GM12878 (cell line): ENCODE data around the gene RSRP1. TPM values are rescaled to one million over a fixed set of nuclear protein-coding genes. Genes with fewer than 3 reads are reported as not detected.

Experiments
- ATAC-seq: fragments of 200-7000 bp; cut with Tn5 transposase; 3 replicates; pipeline ENCODE4 v1.9.1; 2020; ENCODE audit warnings: mild to moderate bottlenecking, moderate library complexity
- BruUV-seq: library from RNA; stranded (reverse); fragments of 400-500 nt; replicated peaks from 2 replicates; lab custom pipeline; 2021; lab: Mats Ljungman, UMichigan
- CTCF ChIA-PET: fragments of 300-600 bp; sonication (Branson Sonifier 250); formaldehyde crosslinking; extraction: SDS; loops from one replicate; lab custom pipeline; 2021; ENCODE audit warnings: inconsistent platforms; lab: Yijun Ruan, JAX
- POLR2A ChIA-PET: fragments of 350-600 bp; formaldehyde crosslinking; extraction: SDS; loops from one replicate; lab custom pipeline; 2021; ENCODE audit warnings: inconsistent platforms; lab: Charles Lee
- RAD21 ChIA-PET: fragments of 300-600 bp; sonication (Branson Sonifier 250); formaldehyde crosslinking; loops from one replicate; lab custom pipeline; 2023; ENCODE audit warnings: antibody characterized with exemption; ENCODE audit not compliant: unreplicated experiment; lab: Charles Lee
- SMC1A ChIA-PET: fragments of 300-600 bp; sonication (Branson Sonifier 250); formaldehyde crosslinking; loops from one replicate; lab custom pipeline; 2023; ENCODE audit not compliant: unreplicated experiment, uncharacterized antibody; lab: Charles Lee
- DNase-seq: peaks from one replicate; pipeline ENCODE4 v3.0.0-alpha.2; 2011; ENCODE audit warnings: low read depth, low spot score
- FAIRE-seq: peaks from 3 replicates; lab custom pipeline; 2011; peaks lifted over from hg19 to GRCh38; lab: Jason Lieb, UNC
- H2AFZ ChIP-seq: 2 replicates; pipeline ENCODE4 v1.6.0; 2011; ENCODE audit warnings: low read depth, low read length, control low read depth; ENCODE audit not compliant: control insufficient read depth
- H3K27ac ChIP-seq: 2 replicates; pipeline ENCODE4 v1.5.1; 2011; ENCODE audit warnings: control low read depth; ENCODE audit not compliant: control insufficient read depth, insufficient read depth
- H3K27me3 ChIP-seq, 2 experiments: replicated peaks in 1 of 2; 2 replicates each; pipeline versions ENCODE4 v1.6.0 to v1.6.1; 2011; ENCODE audit warnings: low read length in 1 of 2; ENCODE audit not compliant: control insufficient read depth in 2 of 2, insufficient read depth in 2 of 2
- H3K36me3 ChIP-seq, 2 experiments: 2 replicates each; pipeline ENCODE4 v1.5.1; 2011; ENCODE audit warnings: low read length in 1 of 2; ENCODE audit not compliant: control insufficient read depth in 2 of 2, insufficient read depth in 2 of 2
- H3K4me1 ChIP-seq: 2 replicates; pipeline ENCODE4 v1.6.1; 2011; ENCODE audit warnings: mild to moderate bottlenecking, low read length, moderate library complexity, mixed read lengths; ENCODE audit not compliant: control insufficient read depth, insufficient read depth
- H3K4me2 ChIP-seq: 2 replicates; pipeline ENCODE4 v1.6.0; 2011; ENCODE audit warnings: control low read depth; ENCODE audit not compliant: control insufficient read depth, insufficient read depth
- H3K4me3 ChIP-seq: fragments of 200-600 bp; sonication (generic); 2 replicates; pipeline ENCODE4 v1.5.1; 2016
- H3K79me2 ChIP-seq: 2 replicates; pipeline ENCODE4 v1.6.0; 2011; ENCODE audit warnings: low read length; ENCODE audit not compliant: control insufficient read depth, insufficient read depth
- H3K9ac ChIP-seq: 2 replicates; pipeline ENCODE4 v1.8.0; 2011; ENCODE audit warnings: low read length, control low read depth, mixed read lengths; ENCODE audit not compliant: control insufficient read depth, insufficient read depth
- H3K9me3 ChIP-seq: replicated peaks from 3 replicates; pipeline ENCODE4 v1.5.1; 2011; ENCODE audit warnings: mild to moderate bottlenecking, low read length; ENCODE audit not compliant: control insufficient read depth, insufficient read depth
- H4K20me1 ChIP-seq: 2 replicates; pipeline ENCODE4 v1.6.0; 2011; ENCODE audit not compliant: control insufficient read depth, insufficient read depth
- HDGF ChIP-seq: fragments of 450-650 bp; IDR thresholded peaks from 2 replicates; pipeline ENCODE4 v1.6.1; 2016; ENCODE audit warnings: antibody characterized with exemption
- MYB ChIP-seq: fragments of 150-350 bp; IDR thresholded peaks from 2 replicates; pipeline ENCODE4 v1.6.1; 2014; ENCODE audit warnings: mild to moderate bottlenecking, low read depth, low read length, borderline replicate concordance
- MYC ChIP-seq: IDR thresholded peaks from 2 replicates; pipeline ENCODE4 v1.6.1; 2011; ENCODE audit warnings: mild to moderate bottlenecking, low read length, moderate library complexity, inconsistent platforms; ENCODE audit not compliant: insufficient read depth, insufficient replicate concordance, insufficient read length, severe bottlenecking
- STAT1 ChIP-seq: fragments of 450-650 bp; conservative IDR thresholded peaks from 2 replicates; pipeline ENCODE4 v1.6.1; 2014; ENCODE audit warnings: antibody characterized with exemption, mild to moderate bottlenecking
- TCF3 ChIP-seq: IDR thresholded peaks from 2 replicates; pipeline ENCODE4 v1.6.1; 2012; ENCODE audit warnings: low read depth, mild to moderate bottlenecking, low read length, borderline replicate concordance; ENCODE audit not compliant: insufficient read depth
- ZNF274 ChIP-seq: IDR thresholded peaks from one replicate; pipeline ENCODE4 v1.8.0; 2011; ENCODE audit not compliant: insufficient read length, insufficient read depth
- WGBS: methylation state at CpG from one replicate; pipeline ENCODE4 v1.1.6; 2016; ENCODE audit warnings: low lambda C conversion rate; ENCODE audit not compliant: insufficient replicate concordance, insufficient coverage; ENCODE audit errors: missing lambda C conversion rate; 5-methylcytosine and 5-hydroxymethylcytosine counted together
- in situ Hi-C: fragments of 300-500 bp; cut with MboI; formaldehyde crosslinking; loops from 9 replicates; pipeline ENCODE4 v1.14.3; 2018; ENCODE audit warnings: mixed read lengths
- intact Hi-C: fragments of 100-400 bp; cut with micrococcal nuclease; formaldehyde crosslinking; loops from one replicate; pipeline ENCODE4 v1.14.2; 2022; ENCODE audit not compliant: unreplicated experiment
- polyA plus RNA-seq, 11 experiments: library from polyadenylated mRNA; depleted of rRNA in 4 of 11; unstranded in 6 of 11; stranded (reverse) in 5 of 11; fragments of >200 nt; fragmentation: Nextera tagmentation in 4 of 11; fragmentation: Illumina TruSeq in 1 of 11; extraction: Ambion mirVana in 4 of 11; extraction: Trizol in 1 of 11; gene quantifications; 1 replicate in 1 of 11; 2 replicates in 10 of 11; pipeline versions ENCODE4 v1.2.1 to v1.2.3, GENCODE V29; 2011 to 2016; ENCODE audit warnings: inconsistent platforms in 2 of 11, missing spikeins in 2 of 11, low read depth in 1 of 11
- total RNA-seq, 4 experiments: library from RNA; depleted of rRNA in 3 of 4; stranded (reverse); fragments of >200 nt in 3 of 4; fragmentation: Illumina TruSeq in 1 of 4; extraction: Trizol in 1 of 4; gene quantifications; 2 replicates each; pipeline versions ENCODE4 v1.2.1 to v1.2.3, GENCODE V29; 2013 to 2021
- TF ChIP-seq, protein P1 (sequence below): IDR thresholded peaks from 2 replicates; pipeline ENCODE4 v1.6.1; 2012; ENCODE audit warnings: improper control_type of control experiment, low read depth, low read length; ENCODE audit not compliant: insufficient replicate concordance
- TF ChIP-seq, protein P2 (sequence below): fragments of 450-650 bp; IDR thresholded peaks from 2 replicates; pipeline ENCODE4 v1.6.1; 2016; ENCODE audit warnings: mild to moderate bottlenecking, moderate library complexity, borderline replicate concordance
- TF ChIP-seq, protein P3 (sequence below): fragments of 450-650 bp; IDR thresholded peaks from 2 replicates; pipeline ENCODE4 v1.6.1; 2017; ENCODE audit warnings: antibody characterized with exemption, mild to moderate bottlenecking, moderate library complexity

The RSRP1 gene
- total and polyA plus RNA-seq, 10 of the 15 experiments (the other 5 are each of a cell fraction or from before 2014, with no cell fraction given) = 23.5 to 128 (median 90.0) TPM

DNA sequence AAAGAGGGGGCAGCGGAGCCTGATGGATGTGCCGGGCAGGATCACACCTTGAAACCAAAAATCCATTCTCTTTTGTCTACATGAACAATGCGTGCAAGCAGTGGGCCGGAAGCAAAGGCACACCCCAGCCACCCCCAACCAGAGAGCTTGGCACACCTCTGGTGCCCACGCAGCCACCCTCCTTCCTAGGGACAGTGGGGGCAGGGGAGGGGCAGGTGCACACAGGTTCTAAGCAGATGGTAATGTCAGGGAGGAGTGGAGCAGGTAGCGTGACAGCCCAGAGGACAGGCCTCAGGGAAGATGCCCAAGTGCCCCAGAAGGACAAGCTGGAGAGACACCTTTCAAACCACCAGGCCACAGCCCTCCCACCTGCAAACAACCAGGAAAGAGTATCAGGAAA, 51.4 kb downstream of the RSRP1 start (continued):
- TF ChIP-seq, protein P1, sequence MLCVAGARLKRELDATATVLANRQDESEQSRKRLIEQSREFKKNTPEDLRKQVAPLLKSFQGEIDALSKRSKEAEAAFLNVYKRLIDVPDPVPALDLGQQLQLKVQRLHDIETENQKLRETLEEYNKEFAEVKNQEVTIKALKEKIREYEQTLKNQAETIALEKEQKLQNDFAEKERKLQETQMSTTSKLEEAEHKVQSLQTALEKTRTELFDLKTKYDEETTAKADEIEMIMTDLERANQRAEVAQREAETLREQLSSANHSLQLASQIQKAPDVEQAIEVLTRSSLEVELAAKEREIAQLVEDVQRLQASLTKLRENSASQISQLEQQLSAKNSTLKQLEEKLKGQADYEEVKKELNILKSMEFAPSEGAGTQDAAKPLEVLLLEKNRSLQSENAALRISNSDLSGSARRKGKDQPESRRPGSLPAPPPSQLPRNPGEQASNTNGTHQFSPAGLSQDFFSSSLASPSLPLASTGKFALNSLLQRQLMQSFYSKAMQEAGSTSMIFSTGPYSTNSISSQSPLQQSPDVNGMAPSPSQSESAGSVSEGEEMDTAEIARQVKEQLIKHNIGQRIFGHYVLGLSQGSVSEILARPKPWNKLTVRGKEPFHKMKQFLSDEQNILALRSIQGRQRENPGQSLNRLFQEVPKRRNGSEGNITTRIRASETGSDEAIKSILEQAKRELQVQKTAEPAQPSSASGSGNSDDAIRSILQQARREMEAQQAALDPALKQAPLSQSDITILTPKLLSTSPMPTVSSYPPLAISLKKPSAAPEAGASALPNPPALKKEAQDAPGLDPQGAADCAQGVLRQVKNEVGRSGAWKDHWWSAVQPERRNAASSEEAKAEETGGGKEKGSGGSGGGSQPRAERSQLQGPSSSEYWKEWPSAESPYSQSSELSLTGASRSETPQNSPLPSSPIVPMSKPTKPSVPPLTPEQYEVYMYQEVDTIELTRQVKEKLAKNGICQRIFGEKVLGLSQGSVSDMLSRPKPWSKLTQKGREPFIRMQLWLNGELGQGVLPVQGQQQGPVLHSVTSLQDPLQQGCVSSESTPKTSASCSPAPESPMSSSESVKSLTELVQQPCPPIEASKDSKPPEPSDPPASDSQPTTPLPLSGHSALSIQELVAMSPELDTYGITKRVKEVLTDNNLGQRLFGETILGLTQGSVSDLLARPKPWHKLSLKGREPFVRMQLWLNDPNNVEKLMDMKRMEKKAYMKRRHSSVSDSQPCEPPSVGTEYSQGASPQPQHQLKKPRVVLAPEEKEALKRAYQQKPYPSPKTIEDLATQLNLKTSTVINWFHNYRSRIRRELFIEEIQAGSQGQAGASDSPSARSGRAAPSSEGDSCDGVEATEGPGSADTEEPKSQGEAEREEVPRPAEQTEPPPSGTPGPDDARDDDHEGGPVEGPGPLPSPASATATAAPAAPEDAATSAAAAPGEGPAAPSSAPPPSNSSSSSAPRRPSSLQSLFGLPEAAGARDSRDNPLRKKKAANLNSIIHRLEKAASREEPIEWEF = no peak
- TF ChIP-seq, all 136 proteins: peak for 0

DNA sequence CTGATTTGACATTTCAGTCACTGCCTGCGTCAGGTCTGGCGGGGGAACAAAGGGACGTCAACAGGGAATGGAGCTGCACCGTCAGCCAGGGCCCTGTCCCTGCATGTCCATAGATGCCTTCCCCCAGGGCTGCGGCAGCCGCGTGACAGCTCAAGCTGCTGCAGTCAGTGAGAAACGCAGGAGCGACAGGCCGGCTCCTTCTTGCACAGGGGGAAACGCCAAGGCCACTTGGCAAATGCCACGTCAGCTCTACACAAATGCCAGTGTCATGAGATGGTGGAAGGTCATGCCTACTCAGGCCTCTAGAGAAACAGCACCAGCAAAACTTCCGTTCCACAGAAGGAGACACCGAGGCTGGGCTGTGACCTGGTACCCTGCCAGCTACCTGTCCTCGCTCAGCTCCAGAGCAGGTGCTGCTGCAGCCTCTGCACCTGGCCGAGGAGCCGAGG, 52.7 kb downstream of the RSRP1 start:
- in situ Hi-C loops (no loop called here), intact Hi-C loops (no loop called here)
- Histone ChIP-seq H3K9ac (no peak overlapping the region), H3K36me3 (no peaks in the 10 kb centered on the region), H3K9me3 (no peaks in the 10 kb centered on the region), H2AFZ (no peak overlapping the region), H4K20me1 (no peaks in the 10 kb centered on the region), H3K4me2 (no peak overlapping the region), H3K27ac (no peak overlapping the region), H3K4me1 (peaks cover 4% of the 10 kb centered on the region; the same call in 1 of the 2 replicates), H3K27me3 (peaks cover 4 to 5% of the 10 kb centered on the region in 2 experiments), H3K79me2 (no peaks in the 10 kb centered on the region), H3K4me3 (no peak overlapping the region)
- ChIA-PET SMC1A (no interaction called here), RAD21 (no interaction called here), CTCF (interaction anchor here (1.4 kb wide), 1 partner anchor 11 kb away, joined by 6 read pairs; no protein-coding TSS in a partner anchor), POLR2A (no interaction called here)
- no TSS peak for BruUV-seq
- 72% methylated on average over 17 of the region's 17 CpGs for WGBS
- no peak for FAIRE-seq
- ATAC-seq = no peak
- no peak for DNase-seq
- TF ChIP-seq HDGF (no peak), MYC (no peak), TCF3 (no peak), MYB (no peak), ZNF274 (no peak), STAT1 (no peak)
- TF ChIP-seq, protein P2, sequence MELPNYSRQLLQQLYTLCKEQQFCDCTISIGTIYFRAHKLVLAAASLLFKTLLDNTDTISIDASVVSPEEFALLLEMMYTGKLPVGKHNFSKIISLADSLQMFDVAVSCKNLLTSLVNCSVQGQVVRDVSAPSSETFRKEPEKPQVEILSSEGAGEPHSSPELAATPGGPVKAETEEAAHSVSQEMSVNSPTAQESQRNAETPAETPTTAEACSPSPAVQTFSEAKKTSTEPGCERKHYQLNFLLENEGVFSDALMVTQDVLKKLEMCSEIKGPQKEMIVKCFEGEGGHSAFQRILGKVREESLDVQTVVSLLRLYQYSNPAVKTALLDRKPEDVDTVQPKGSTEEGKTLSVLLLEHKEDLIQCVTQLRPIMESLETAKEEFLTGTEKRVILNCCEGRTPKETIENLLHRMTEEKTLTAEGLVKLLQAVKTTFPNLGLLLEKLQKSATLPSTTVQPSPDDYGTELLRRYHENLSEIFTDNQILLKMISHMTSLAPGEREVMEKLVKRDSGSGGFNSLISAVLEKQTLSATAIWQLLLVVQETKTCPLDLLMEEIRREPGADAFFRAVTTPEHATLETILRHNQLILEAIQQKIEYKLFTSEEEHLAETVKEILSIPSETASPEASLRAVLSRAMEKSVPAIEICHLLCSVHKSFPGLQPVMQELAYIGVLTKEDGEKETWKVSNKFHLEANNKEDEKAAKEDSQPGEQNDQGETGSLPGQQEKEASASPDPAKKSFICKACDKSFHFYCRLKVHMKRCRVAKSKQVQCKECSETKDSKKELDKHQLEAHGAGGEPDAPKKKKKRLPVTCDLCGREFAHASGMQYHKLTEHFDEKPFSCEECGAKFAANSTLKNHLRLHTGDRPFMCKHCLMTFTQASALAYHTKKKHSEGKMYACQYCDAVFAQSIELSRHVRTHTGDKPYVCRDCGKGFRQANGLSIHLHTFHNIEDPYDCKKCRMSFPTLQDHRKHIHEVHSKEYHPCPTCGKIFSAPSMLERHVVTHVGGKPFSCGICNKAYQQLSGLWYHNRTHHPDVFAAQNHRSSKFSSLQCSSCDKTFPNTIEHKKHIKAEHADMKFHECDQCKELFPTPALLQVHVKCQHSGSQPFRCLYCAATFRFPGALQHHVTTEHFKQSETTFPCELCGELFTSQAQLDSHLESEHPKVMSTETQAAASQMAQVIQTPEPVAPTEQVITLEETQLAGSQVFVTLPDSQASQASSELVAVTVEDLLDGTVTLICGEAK = no peak
- TF ChIP-seq, protein P3, sequence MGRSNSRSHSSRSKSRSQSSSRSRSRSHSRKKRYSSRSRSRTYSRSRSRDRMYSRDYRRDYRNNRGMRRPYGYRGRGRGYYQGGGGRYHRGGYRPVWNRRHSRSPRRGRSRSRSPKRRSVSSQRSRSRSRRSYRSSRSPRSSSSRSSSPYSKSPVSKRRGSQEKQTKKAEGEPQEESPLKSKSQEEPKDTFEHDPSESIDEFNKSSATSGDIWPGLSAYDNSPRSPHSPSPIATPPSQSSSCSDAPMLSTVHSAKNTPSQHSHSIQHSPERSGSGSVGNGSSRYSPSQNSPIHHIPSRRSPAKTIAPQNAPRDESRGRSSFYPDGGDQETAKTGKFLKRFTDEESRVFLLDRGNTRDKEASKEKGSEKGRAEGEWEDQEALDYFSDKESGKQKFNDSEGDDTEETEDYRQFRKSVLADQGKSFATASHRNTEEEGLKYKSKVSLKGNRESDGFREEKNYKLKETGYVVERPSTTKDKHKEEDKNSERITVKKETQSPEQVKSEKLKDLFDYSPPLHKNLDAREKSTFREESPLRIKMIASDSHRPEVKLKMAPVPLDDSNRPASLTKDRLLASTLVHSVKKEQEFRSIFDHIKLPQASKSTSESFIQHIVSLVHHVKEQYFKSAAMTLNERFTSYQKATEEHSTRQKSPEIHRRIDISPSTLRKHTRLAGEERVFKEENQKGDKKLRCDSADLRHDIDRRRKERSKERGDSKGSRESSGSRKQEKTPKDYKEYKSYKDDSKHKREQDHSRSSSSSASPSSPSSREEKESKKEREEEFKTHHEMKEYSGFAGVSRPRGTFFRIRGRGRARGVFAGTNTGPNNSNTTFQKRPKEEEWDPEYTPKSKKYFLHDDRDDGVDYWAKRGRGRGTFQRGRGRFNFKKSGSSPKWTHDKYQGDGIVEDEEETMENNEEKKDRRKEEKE = no peak
